ENCODE data around the gene MBD1.
"Not testable (repeated sequence)": the region's sequence is repeated elsewhere in the genome, so short reads cannot be mapped to it uniquely, and the experiment has no call there.

The MBD1 gene

GRCh38 chr18:50262977-50263376 lies 18.3 kb downstream of the MBD1 start:
- no peak for TF ChIP-seq EZH2phosphoT487 (IDR thresholded peaks at IDR 0.05; ENCODE audit: low read depth)
- TF ChIP-seq CTCF (IDR thresholded peaks at IDR 0.05; ENCODE audit: low read depth, low read length): no peak
- Histone ChIP-seq H3K4me3 (ENCODE audit: low read length) (no peak overlapping the region), H3K27me3 (ENCODE audit: low read depth, low read length) (peaks cover 7% of the 10 kb centered on the region), H2AFZ (ENCODE audit: low read depth, low read length) (no peak overlapping the region), H3K9me3 (ENCODE audit: insufficient read depth, low read length) (no peaks in the 10 kb centered on the region), H3K27ac (ENCODE audit: low read length) (no peak overlapping the region), H3K4me1 (ENCODE audit: low read length) (peaks cover 20% of the 10 kb centered on the region), H3K79me2 (ENCODE audit: low read length) (no peaks in the 10 kb centered on the region), H3K4me2 (ENCODE audit: low read length) (no peak overlapping the region), H3K36me3 (replicated peaks; ENCODE audit: low read depth, low read length) (peaks cover 3% of the 10 kb centered on the region), H3K9ac (ENCODE audit: low read length) (no peak overlapping the region), H4K20me1 (ENCODE audit: insufficient read depth, low read length) (no peaks in the 10 kb centered on the region)

GRCh38 chr18:50250935-50251334 lies 30.4 kb downstream of the MBD1 start:
- Histone ChIP-seq H3K36me3 (replicated peaks; ENCODE audit: low read depth, low read length) (no peaks in the 10 kb centered on the region), H3K27me3 (ENCODE audit: low read depth, low read length) (peaks cover 8% of the 10 kb centered on the region), H4K20me1 (ENCODE audit: insufficient read depth, low read length) (no peaks in the 10 kb centered on the region), H2AFZ (ENCODE audit: low read depth, low read length) (no peak overlapping the region), H3K9ac (ENCODE audit: low read length) (no peak overlapping the region), H3K27ac (ENCODE audit: low read length) (no peak overlapping the region), H3K4me1 (ENCODE audit: low read length) (no peaks in the 10 kb centered on the region), H3K9me3 (ENCODE audit: insufficient read depth, low read length) (no peaks in the 10 kb centered on the region), H3K79me2 (ENCODE audit: low read length) (no peaks in the 10 kb centered on the region), H3K4me3 (ENCODE audit: low read length) (no peak overlapping the region), H3K4me2 (ENCODE audit: low read length) (no peak overlapping the region)
- TF ChIP-seq CTCF (IDR thresholded peaks at IDR 0.05; ENCODE audit: low read depth, low read length) (no peak), EZH2phosphoT487 (IDR thresholded peaks at IDR 0.05; ENCODE audit: low read depth) (no peak)

GRCh38 chr18:50249576-50249975 lies 31.7 kb downstream of the MBD1 start:
- Histone ChIP-seq H3K36me3 (replicated peaks; ENCODE audit: low read depth, low read length) (no peaks in the 10 kb centered on the region), H4K20me1 (ENCODE audit: insufficient read depth, low read length) (no peaks in the 10 kb centered on the region), H3K27ac (ENCODE audit: low read length) (no peak overlapping the region), H3K9me3 (ENCODE audit: insufficient read depth, low read length) (no peaks in the 10 kb centered on the region), H3K9ac (ENCODE audit: low read length) (no peak overlapping the region), H3K4me1 (ENCODE audit: low read length) (no peaks in the 10 kb centered on the region), H3K79me2 (ENCODE audit: low read length) (no peaks in the 10 kb centered on the region), H3K27me3 (ENCODE audit: low read depth, low read length) (peaks cover 8% of the 10 kb centered on the region), H2AFZ (ENCODE audit: low read depth, low read length) (no peak overlapping the region), H3K4me3 (ENCODE audit: low read length) (no peak overlapping the region), H3K4me2 (ENCODE audit: low read length) (no peak overlapping the region)
- TF ChIP-seq EZH2phosphoT487 (IDR thresholded peaks at IDR 0.05; ENCODE audit: low read depth): no peak

- H4K20me1 ChIP-seq (ENCODE audit: insufficient read depth, low read length): no peaks in the 10 kb centered on the region
- H2AFZ ChIP-seq (ENCODE audit: low read depth, low read length): no peak overlapping the region
- TF ChIP-seq EZH2phosphoT487 (IDR thresholded peaks at IDR 0.05; ENCODE audit: low read depth) (no peak), CTCF (IDR thresholded peaks at IDR 0.05; ENCODE audit: low read depth, low read length) (no peak)
- no peaks in the 10 kb centered on the region for H3K79me2 ChIP-seq (ENCODE audit: low read length)
- no peak overlapping the region for H3K27ac ChIP-seq (ENCODE audit: low read length)
- H3K4me1 ChIP-seq (ENCODE audit: low read length): no peaks in the 10 kb centered on the region
- H3K9me3 ChIP-seq (ENCODE audit: insufficient read depth, low read length): no peaks in the 10 kb centered on the region
- H3K9ac ChIP-seq (ENCODE audit: low read length): no peak overlapping the region
- no peaks in the 10 kb centered on the region for H3K36me3 ChIP-seq (replicated peaks; ENCODE audit: low read depth, low read length)
- H3K4me3 ChIP-seq (ENCODE audit: low read length): no peak overlapping the region
- no peak overlapping the region for H3K4me2 ChIP-seq (ENCODE audit: low read length)
- H3K27me3 ChIP-seq (ENCODE audit: low read depth, low read length): peaks cover 8% of the 10 kb centered on the region
Observed at GRCh38 chr18:50247561-50247960, 33.8 kb downstream of the MBD1 start.

GRCh38 chr18:50241768-50242167 lies 39.6 kb downstream of the MBD1 start:
- not testable (repeated sequence) for H3K4me3 ChIP-seq (ENCODE audit: low read length); H3K9ac ChIP-seq (ENCODE audit: low read length); H3K27me3 ChIP-seq (ENCODE audit: low read depth, low read length); H2AFZ ChIP-seq (ENCODE audit: low read depth, low read length); H3K4me1 ChIP-seq (ENCODE audit: low read length); H3K27ac ChIP-seq (ENCODE audit: low read length); H3K79me2 ChIP-seq (ENCODE audit: low read length); H3K36me3 ChIP-seq (replicated peaks; ENCODE audit: low read depth, low read length); H3K4me2 ChIP-seq (ENCODE audit: low read length); H3K9me3 ChIP-seq (ENCODE audit: insufficient read depth, low read length); H4K20me1 ChIP-seq (ENCODE audit: insufficient read depth, low read length)
